ENCODE data around the gene TAF1B. TPM values are rescaled to one million over a fixed set of nuclear protein-coding genes. Genes with fewer than 3 reads are reported as not detected.
"Not testable (repeated sequence)": the region's sequence is repeated elsewhere in the genome, so short reads cannot be mapped to it uniquely, and the experiment has no call there.

TAF1B gene
- total RNA-seq, 1 experiment from 2014 or later, result 29.9 TPM

DNA sequence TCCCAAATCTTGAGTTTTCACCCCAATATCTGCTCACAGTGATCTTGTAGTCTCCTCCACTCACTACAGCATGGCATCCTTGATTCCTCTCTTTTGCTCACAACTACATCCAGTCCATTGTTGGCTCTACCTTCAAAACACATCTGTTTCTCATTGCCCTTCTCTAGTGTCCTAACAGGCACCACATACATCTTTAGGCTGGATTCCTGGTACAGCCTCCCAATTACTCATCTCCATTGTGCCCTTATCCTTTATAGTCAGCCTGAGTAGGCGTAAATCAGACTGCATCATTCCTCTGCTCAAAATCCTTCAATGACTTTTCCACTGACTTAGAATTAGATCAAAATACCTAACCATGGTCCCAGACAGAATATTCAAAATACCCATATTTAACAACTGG is 10.7 kb upstream of the TAF1B start:
- WGBS (ENCODE audit: extremely low coverage, insufficient read length, low lambda C conversion rate), result no CpG with 5 or more reads among the region's 1 CpG
- Histone ChIP-seq H3K79me2 (ENCODE audit: insufficient read depth, low read length) (no peaks in the 10 kb centered on the region), H2AK5ac (ENCODE audit: insufficient read length, low read length) (no peak overlapping the region), H2BK12ac (ENCODE audit: insufficient read length, low read depth, low read length) (no peak overlapping the region), H2AFZ (ENCODE audit: low read length) (no peak overlapping the region), H3K9ac (ENCODE audit: extremely low read depth, insufficient read length, low read length) (no peak overlapping the region), H4K91ac (ENCODE audit: insufficient read length, low read depth, low read length) (no peak overlapping the region), H2BK20ac (ENCODE audit: low read depth, low read length, poor library complexity, severe bottlenecking) (no peak overlapping the region), H3K27ac (ENCODE audit: insufficient read length, low read depth, low read length) (no peak overlapping the region), H3T11ph (ENCODE audit: low read length) (no peak overlapping the region), H2BK5ac (ENCODE audit: insufficient read length, low read length) (no peak overlapping the region), H3K27me3 (ENCODE audit: insufficient read depth, low read length) (no peaks in the 10 kb centered on the region), H2BK15ac (ENCODE audit: low read depth, low read length) (no peak overlapping the region), H4K5ac (ENCODE audit: insufficient read length, low read depth, low read length) (no peak overlapping the region), H3K79me1 (ENCODE audit: insufficient read depth, low read depth, low read length, poor library complexity, severe bottlenecking) (no peaks in the 10 kb centered on the region), H3K23me2 (ENCODE audit: insufficient read length, low read depth, low read length, poor library complexity, severe bottlenecking) (no peaks in the 10 kb centered on the region), H3K14ac (ENCODE audit: insufficient read depth, low read length) (no peak overlapping the region), H3K18ac (ENCODE audit: insufficient read length, low read depth, low read length) (peak overlapping the region; percentile 17), H3K4me1 (ENCODE audit: insufficient read depth, low read length) (no peaks in the 10 kb centered on the region), H3K4me2 (ENCODE audit: insufficient read depth, insufficient read length, low read length) (no peak overlapping the region), H4K8ac (replicated peaks; ENCODE audit: insufficient read length, low read depth, low read length) (no peak overlapping the region), H3K4ac (ENCODE audit: low read depth, low read length) (no peak overlapping the region), H3K23ac (ENCODE audit: insufficient read length, low read depth, low read length) (no peak overlapping the region), H3K9me3 (ENCODE audit: control insufficient read depth, low read depth, low read length) (no peaks in the 10 kb centered on the region), H4K20me1 (ENCODE audit: control insufficient read depth, insufficient read depth, insufficient read length) (no peaks in the 10 kb centered on the region), H3K56ac (ENCODE audit: insufficient read length, low read depth, low read length) (no peak overlapping the region), H2BK120ac (ENCODE audit: low read depth, low read length, poor library complexity, severe bottlenecking) (no peak overlapping the region)
- no peak overlapping the region; a peak in 1 of 7 replicates for H3K27ac Mint-ChIP-seq
- TF ChIP-seq CTCF (conservative IDR thresholded peaks at IDR 0.05), result no peak
- H3K36me3 Mint-ChIP-seq (ENCODE audit: insufficient read depth in 1 of 3, low read depth in 3 of 3), result no peaks in the 10 kb centered on the region
- H3K4me1 Mint-ChIP-seq, result peaks cover 11 to 14% of the 10 kb centered on the region in 2 experiments
- no peak for DNase-seq
- no peak overlapping the region for H3K4me3 Mint-ChIP-seq
- peaks cover 1% of the 10 kb centered on the region; the same call in 1 of the 2 replicates for H3K27me3 Mint-ChIP-seq (ENCODE audit: low read depth)
- H3K9me3 Mint-ChIP-seq, result no peaks in the 10 kb centered on the region

GRCh38 chr2:9835068-9835467 is 8.2 kb upstream of the TAF1B start:
- H2BK20ac ChIP-seq (ENCODE audit: low read depth, low read length, poor library complexity, severe bottlenecking); H3K27me3 Mint-ChIP-seq (ENCODE audit: low read depth); H2AK5ac ChIP-seq (ENCODE audit: insufficient read length, low read length); H3K9ac ChIP-seq (ENCODE audit: extremely low read depth, insufficient read length, low read length); H3K56ac ChIP-seq (ENCODE audit: insufficient read length, low read depth, low read length); H3K4me3 Mint-ChIP-seq; H2AFZ ChIP-seq (ENCODE audit: low read length); H3K27ac ChIP-seq (ENCODE audit: insufficient read length, low read depth, low read length); H3K4ac ChIP-seq (ENCODE audit: low read depth, low read length); H3K23me2 ChIP-seq (ENCODE audit: insufficient read length, low read depth, low read length, poor library complexity, severe bottlenecking); H3K23ac ChIP-seq (ENCODE audit: insufficient read length, low read depth, low read length); H2BK12ac ChIP-seq (ENCODE audit: insufficient read length, low read depth, low read length); H3K36me3 Mint-ChIP-seq (ENCODE audit: insufficient read depth in 1 of 3, low read depth in 3 of 3); H3K79me1 ChIP-seq (ENCODE audit: insufficient read depth, low read depth, low read length, poor library complexity, severe bottlenecking); H3K9me3 Mint-ChIP-seq; DNase-seq; H4K8ac ChIP-seq (replicated peaks; ENCODE audit: insufficient read length, low read depth, low read length); H4K91ac ChIP-seq (ENCODE audit: insufficient read length, low read depth, low read length); H3K18ac ChIP-seq (ENCODE audit: insufficient read length, low read depth, low read length); H2BK15ac ChIP-seq (ENCODE audit: low read depth, low read length); H3K27me3 ChIP-seq (ENCODE audit: insufficient read depth, low read length); H3K27ac Mint-ChIP-seq; H3K9me3 ChIP-seq (ENCODE audit: control insufficient read depth, low read depth, low read length); H3K4me1 ChIP-seq (ENCODE audit: insufficient read depth, low read length); H2BK5ac ChIP-seq (ENCODE audit: insufficient read length, low read length); H3K4me2 ChIP-seq (ENCODE audit: insufficient read depth, insufficient read length, low read length); H3K79me2 ChIP-seq (ENCODE audit: insufficient read depth, low read length); H3T11ph ChIP-seq (ENCODE audit: low read length); H4K5ac ChIP-seq (ENCODE audit: insufficient read length, low read depth, low read length); H2BK120ac ChIP-seq (ENCODE audit: low read depth, low read length, poor library complexity, severe bottlenecking); H3K14ac ChIP-seq (ENCODE audit: insufficient read depth, low read length); H4K20me1 ChIP-seq (ENCODE audit: control insufficient read depth, insufficient read depth, insufficient read length): not testable (repeated sequence)
- WGBS (ENCODE audit: extremely low coverage, insufficient read length, low lambda C conversion rate), result no CpG with 5 or more reads among the region's 1 CpG
- H3K4me1 Mint-ChIP-seq, result peaks cover 11 to 14% of the 10 kb centered on the region in 2 experiments
